ENCODE results near the gene CSNK1E. TPM values are rescaled to one million over a fixed set of nuclear protein-coding genes. Genes with fewer than 3 reads are reported as not detected.

Gene CSNK1E
- total and polyA plus RNA-seq, 10 of the 15 experiments (the other 5 are each of a cell fraction or from before 2014, with no cell fraction given): 5.9 to 107 (median 64.9) TPM

DNA sequence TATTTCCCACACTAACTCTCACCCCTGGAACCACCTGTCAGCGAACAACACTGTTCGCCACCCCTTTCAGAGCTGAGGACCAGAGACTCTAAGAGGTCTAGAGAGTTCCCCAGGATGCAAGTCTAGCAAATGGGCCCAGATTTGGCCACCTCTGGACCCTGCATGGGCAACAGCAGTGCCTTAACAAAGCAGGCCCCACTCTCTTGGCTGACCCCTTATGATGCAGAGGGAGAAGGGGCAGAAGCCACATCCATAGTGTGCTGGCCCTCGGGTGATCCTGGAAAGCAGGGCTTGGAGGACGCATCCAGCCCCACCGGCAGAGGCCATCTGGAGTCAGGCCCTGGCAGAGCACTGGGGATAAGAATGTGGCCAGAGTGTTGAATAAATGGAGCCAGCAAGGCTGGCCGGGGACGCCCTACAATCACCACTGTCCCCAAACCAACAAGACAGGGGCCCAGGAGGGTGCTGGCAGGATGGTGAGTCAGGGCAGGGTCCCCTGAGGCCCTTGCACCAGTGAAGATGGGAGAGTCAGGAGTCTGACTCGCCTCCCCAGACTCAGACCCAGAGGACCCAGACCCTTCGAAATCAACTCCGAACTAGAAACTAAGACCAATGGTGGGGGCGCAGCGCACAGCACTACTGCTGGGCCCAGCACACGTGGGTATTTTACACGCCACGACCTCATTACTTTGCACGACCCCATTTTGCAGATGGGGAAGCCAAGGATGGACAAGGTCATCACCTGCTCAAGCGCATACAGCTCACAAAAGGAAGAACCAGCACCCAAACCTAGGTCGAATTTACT is 6.5 kb downstream of the CSNK1E start:
- H3K4me3 ChIP-seq: no peak overlapping the region
- intact Hi-C loops (cut with micrococcal nuclease; ENCODE audit: unreplicated experiment) (loop anchor here (5.0 kb wide), 1 partner anchor 48 kb away; no protein-coding TSS in a partner anchor), in situ Hi-C loops (cut with MboI) (no loop called here)
- H4K20me1 ChIP-seq (ENCODE audit: control insufficient read depth, insufficient read depth): no peaks in the 10 kb centered on the region
- RAD21 ChIA-PET (ENCODE audit: unreplicated experiment): interaction anchor here (0.9 kb wide), 1 partner anchor 50 kb away, joined by 3 read pairs; no protein-coding TSS in a partner anchor
- peaks cover 9 to 24% of the 10 kb centered on the region in 2 experiments; a peak in 3 of 4 replicates for H3K36me3 ChIP-seq (ENCODE audit: control insufficient read depth in 2 of 2, insufficient read depth in 2 of 2, low read length in 1 of 2)
- peaks cover 85% of the 10 kb centered on the region for H3K79me2 ChIP-seq (ENCODE audit: control insufficient read depth, insufficient read depth, low read length)
- BruUV-seq (replicated peaks): no TSS peak
- POLR2A ChIA-PET: no interaction called here
- TF ChIP-seq RFX5 (IDR thresholded peaks at IDR 0.05; ENCODE audit: low read depth, low read length): no peak
- 0 out of 2 replicates have a peak, but pooled peaks have one; percentile 18 for TF ChIP-seq POLR2AphosphoS5 (IDR thresholded peaks at IDR 0.05; ENCODE audit: low read length)
- TF ChIP-seq EZH2 (IDR thresholded peaks at IDR 0.05; ENCODE audit: borderline replicate concordance, control insufficient read depth, low read depth, low read length): no peak
- 0 out of 2 replicates have a peak, but pooled peaks have one; percentile 20 for TF ChIP-seq DPF2 (IDR thresholded peaks at IDR 0.05)
- TF ChIP-seq, protein P1, sequence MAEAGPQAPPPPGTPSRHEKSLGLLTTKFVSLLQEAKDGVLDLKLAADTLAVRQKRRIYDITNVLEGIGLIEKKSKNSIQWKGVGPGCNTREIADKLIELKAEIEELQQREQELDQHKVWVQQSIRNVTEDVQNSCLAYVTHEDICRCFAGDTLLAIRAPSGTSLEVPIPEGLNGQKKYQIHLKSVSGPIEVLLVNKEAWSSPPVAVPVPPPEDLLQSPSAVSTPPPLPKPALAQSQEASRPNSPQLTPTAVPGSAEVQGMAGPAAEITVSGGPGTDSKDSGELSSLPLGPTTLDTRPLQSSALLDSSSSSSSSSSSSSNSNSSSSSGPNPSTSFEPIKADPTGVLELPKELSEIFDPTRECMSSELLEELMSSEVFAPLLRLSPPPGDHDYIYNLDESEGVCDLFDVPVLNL (IDR thresholded peaks at IDR 0.05; ENCODE audit: low read depth, low read length): no peak
- TF ChIP-seq ESRRA (IDR thresholded peaks at IDR 0.05; ENCODE audit: low read length): peak; percentile 57; the same call in 1 of the 2 replicates
- TF ChIP-seq RELA (IDR thresholded peaks at IDR 0.05; ENCODE audit: borderline replicate concordance, partially characterized antibody): no peak
- FAIRE-seq (no peak), ATAC-seq (no peak), DNase-seq (ENCODE audit: low read depth, low spot score) (no peak)
- SMC1A ChIA-PET (ENCODE audit: uncharacterized antibody, unreplicated experiment): interaction anchor here (1.2 to 1.9 kb wide), 2 partner anchors 40 to 105 kb away, joined by 3 to 4 read pairs; no protein-coding TSS in a partner anchor
- H3K27me3 ChIP-seq (replicated peaks in 1 of 2; ENCODE audit: control insufficient read depth in 2 of 2, insufficient read depth in 2 of 2, low read length in 1 of 2): no peaks in the 10 kb centered on the region
- peak overlapping the region; percentile 61 for H3K27ac ChIP-seq (ENCODE audit: control insufficient read depth, insufficient read depth)
- 0 out of 2 replicates have a peak overlapping the region, but pooled peaks have one; percentile 97 for H3K4me2 ChIP-seq (ENCODE audit: control insufficient read depth, insufficient read depth)
- H3K9me3 ChIP-seq (replicated peaks; ENCODE audit: control insufficient read depth, insufficient read depth, low read length): no peaks in the 10 kb centered on the region
- H3K9ac ChIP-seq (ENCODE audit: control insufficient read depth, insufficient read depth, low read length): no peak overlapping the region
- WGBS (ENCODE audit: insufficient coverage, insufficient replicate concordance, low lambda C conversion rate, missing lambda C conversion rate): 36% methylated on average over 18 of the region's 18 CpGs
- CTCF ChIA-PET: no interaction called here
- no peak overlapping the region for H2AFZ ChIP-seq (ENCODE audit: control insufficient read depth, low read depth, low read length)
- peaks cover 72% of the 10 kb centered on the region for H3K4me1 ChIP-seq (ENCODE audit: control insufficient read depth, insufficient read depth, low read length)
